GM21423 (cell line): Measurements from ENCODE around the gene CA6.
"Not testable (repeated sequence)": the region's sequence is repeated elsewhere in the genome, so short reads cannot be mapped to it uniquely, and the experiment has no call there.

Experiments used
- ATAC-seq: cut with Tn5 transposase; IDR thresholded peaks from one replicate; pipeline ENCODE4 v1.9.1; 2021; ENCODE audit warnings: mild to moderate bottlenecking, moderate library complexity; ENCODE audit not compliant: unreplicated experiment

The CA6 gene

DNA sequence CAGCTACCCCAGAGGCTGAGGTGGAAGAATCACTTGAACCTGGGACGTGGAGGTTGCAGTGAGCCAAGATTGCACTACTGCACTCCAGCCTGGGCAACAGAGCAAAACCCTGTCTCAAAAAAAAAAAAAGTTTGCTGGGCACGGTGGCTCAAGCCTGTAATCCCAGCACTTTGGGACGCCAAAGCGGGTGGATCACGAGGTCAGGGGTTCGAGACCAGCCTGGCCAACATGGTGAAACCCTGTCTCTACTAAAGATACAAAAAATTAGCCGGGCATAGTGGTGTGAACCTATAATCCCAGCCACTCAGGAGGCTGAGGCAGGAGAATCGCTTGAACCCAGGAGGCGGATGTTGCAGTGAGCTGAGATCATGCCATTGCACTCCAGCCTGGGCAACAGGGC lies 23.2 kb downstream of the CA6 start:
- not testable (repeated sequence) for ATAC-seq

DNA sequence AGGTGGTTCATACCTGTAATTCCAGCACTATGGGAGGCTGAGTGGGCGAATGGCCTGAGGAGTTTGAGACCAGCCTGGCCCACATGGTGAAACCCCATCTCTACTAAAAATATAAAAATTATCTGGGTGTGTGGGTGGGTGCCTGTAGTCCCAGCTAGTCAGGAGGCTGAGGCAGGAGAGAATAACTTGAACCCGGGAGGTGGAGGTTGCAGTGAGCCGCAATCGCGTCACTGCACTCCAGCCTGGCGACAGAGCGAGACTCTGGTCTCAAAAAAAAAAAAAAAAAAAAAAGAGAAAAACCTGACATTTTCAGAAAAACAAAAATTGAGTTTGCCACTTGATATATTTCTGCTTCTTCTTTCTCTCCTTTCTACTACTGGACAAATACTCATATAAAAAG lies 24.3 kb downstream of the CA6 start:
- ATAC-seq: no peak

DNA sequence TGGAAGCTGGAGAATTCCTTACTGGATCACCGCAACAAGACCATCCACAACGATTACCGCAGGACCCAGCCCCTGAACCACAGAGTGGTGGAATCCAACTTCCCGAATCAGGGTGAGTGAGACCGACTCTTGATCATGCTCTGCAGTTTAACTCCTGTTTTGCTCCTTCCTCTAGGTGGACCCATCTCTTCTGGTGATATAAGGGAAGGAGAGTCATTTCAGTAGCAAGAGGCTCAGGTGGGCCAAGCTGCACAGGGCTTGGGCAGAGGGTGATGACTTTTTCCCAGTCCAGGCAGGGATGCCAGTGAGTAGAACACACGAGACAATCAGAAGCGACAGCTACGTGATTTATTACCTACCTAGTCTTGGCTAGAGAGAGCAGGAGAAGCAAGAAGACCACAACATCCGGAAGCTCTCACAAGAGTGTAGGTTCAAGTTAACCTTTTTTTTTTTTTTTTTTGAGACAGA lies 25.2 kb downstream of the CA6 start:
- ATAC-seq: peak; percentile 65

DNA sequence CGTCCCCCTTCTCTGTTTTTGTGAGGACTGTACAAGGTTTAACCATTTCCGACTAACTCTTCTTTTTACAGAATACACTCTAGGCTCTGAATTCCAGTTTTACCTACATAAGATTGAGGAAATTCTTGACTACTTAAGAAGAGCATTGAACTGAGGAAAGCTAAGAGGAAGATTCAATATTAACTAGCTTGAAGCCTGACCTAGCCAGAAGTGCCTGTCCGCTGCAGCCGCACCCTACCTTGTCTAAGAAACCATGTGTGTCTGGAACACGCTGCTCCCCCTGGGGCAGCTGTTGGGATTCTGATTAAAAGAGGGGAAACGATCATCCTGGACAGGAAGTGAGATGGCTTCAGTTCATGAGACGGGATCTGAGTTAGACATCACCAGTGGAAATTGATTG lies 28.9 kb downstream of the CA6 start:
- ATAC-seq: no peak

DNA sequence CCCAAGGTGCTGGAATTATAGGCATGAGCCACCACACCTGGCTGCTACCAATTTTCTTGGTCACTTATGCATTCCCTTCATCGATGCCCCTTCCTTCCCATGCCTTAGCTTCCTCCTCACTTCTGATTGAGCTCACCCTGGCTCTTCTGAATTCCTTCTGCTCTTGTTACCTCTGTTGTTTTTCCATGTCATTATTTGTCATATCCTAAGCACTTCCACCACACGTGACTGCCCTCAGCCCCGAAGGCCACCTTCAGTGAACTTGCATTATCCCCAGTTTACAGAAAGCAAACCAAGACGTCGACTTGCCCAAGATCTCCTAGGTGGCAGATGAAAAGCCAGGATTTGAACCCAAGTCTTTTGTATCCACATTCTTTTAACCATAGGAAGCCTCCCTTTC lies 30.7 kb downstream of the CA6 start:
- no peak for ATAC-seq

DNA sequence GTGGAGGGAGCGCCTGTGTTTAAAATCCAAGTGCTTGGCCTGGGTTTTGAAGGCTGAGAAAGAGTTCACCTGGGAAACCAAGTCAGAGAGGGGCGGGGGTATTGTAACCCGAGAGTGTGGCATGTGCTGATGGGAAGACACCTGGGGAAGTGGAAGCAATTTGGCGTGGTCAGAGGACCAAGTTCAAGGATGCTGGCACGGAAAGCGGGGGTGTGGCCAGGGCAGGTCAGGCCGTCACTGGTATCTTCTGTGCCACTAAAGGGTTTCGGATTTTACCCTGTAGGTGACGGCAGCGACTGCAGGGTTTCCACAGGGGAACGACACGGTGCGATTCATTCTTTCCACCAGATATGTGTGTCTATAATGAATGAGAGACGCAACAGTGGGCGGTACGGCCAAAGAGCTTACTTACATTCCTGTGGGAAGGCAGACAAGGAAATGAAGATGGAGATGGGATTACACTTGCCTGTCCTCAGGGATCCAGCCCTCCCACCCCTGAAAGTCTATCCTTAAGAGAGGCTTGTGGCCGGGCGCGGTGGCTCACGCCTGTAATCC lies 31.3 kb downstream of the CA6 start:
- no peak for ATAC-seq

DNA sequence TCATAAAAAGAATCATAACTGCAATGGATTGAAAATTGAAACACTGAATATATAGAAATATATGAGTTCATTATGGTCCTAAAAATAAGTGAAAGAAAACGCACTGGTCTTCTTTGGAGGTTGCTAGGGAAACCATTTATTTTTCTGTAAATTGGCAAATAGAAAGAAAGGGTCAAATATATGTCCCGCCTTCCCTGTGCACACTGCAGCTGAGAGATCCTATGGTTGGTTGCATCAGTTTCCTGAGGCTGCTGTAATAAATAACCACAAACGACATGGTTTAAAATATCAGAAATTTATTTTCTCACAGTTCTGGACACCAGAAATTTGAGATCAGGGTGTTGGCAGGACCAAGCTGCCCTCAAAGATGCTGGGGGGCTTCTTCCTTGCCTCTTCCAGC lies 35.0 kb downstream of the CA6 start:
- no peak for ATAC-seq

DNA sequence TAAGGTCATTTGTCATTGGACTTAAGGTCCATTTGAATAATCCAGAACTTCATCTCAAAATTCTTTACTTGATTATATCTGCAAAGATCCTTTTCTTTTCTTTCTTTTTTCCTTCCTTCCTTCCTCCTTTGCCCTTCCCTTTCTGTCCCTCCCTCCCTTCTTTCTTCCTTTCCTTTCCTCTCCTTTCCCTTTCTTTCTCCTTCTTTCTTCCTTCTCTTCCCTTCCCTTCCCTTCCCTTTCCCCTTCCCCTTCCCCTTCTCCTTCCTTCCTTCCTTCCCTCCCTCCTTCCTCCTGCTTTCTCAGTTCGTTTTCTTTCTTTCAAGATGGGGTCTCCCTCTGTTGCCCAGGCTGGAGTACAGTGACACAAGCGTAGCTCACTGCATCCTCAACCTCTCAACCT lies 35.5 kb downstream of the CA6 start:
- ATAC-seq: no peak

DNA sequence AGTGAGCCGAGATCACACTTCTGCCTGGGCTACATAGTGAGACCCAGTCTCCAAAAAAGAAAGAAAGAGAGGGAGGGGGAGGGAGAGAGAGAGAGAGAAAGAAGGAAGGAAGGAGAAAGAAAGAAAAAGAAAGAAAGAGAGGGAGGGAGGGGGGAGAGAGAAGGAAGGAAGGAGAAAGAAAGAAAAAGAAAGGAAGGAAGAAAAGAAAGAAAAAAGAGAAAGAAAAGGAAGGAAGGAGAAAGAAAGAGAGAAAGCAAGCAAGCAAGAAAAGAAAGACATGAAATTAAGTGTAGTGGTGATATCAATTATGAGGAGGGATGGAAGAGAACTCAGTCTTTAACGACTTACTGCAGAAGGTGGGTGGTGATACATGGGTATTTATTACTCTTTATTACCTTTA lies 38.5 kb downstream of the CA6 start:
- ATAC-seq: no peak

DNA sequence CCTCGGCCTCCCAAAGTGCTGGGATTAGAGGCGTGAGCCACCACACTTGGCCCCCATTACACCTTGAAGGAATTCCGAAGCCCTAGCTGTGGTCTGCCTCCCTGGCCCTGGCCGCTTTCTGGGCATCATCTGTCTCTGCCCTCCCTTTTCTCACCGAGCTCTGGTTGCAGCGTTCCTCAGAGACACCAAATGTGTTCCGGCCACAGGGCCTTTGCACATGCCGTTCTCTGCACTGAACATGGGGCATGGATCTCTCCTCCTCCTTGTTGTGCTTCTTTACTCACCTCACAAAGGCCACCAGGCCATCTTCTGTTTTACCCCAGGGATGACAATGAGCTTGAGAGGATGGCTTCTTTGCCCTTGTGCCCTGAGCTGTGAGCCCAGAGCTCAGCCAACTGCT lies 39.3 kb downstream of the CA6 start:
- no peak for ATAC-seq

DNA sequence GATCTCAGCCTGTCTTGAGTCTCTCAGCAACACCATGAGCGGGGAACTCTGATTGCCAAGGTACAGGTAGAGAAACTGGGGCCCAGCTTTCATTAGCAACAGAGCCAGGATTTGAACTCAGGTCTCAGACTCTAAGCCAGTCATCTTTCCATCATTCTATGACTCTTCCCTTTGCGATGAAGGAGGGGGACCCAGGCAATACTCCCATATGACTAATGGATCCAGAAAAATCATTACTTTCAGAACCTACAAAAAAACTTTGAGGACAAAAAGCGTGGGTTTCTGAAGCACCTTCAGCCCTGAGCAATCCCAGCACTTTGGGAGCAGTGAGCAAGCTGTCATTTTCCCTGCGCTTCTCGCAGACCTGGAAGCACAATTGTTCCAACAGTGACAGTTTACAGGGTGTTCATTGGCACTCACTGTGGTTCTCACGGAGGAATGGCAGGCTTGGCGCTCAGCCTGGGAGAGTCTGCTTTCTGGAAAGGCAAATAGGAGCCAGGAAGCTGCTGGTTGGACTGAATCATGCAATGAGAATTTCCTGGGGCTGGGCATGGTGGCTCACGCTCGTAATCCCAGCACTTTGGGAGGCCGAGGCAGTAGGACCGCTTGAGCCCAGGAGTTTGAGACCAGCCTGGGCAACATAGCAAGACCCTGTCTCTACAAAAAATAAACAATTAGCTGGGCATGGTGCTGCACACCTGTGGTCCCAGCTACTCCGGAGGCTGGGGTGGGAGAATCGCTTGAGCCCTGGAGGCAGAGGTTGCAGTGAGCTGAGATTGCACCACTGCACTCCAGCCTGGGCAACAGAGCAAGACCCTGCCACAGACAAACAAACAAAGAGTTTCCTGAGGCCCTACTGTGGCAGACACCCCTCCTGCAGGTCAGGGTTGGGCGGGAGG lies 40.5 kb downstream of the CA6 start:
- no peak for ATAC-seq

DNA sequence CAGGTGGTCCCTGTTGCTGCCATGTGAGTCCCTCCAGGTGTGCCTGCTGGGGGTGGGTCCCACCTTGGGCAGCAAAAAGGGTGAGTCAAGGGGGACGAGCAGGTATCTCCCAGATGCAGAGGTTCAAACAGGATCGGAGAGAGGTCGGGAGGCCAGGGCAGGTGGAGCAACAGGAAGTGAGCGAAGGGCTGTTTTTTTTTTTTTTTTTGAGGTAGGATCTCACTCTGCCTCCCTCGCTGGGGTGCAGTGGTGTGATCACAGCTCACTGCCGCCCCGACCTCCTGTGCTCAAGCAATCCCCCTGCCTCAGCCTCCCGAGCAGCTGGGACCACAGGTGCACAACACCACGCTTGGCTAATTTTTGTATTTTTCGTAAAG lies 41.1 kb downstream of the CA6 start:
- ATAC-seq: no peak

DNA sequence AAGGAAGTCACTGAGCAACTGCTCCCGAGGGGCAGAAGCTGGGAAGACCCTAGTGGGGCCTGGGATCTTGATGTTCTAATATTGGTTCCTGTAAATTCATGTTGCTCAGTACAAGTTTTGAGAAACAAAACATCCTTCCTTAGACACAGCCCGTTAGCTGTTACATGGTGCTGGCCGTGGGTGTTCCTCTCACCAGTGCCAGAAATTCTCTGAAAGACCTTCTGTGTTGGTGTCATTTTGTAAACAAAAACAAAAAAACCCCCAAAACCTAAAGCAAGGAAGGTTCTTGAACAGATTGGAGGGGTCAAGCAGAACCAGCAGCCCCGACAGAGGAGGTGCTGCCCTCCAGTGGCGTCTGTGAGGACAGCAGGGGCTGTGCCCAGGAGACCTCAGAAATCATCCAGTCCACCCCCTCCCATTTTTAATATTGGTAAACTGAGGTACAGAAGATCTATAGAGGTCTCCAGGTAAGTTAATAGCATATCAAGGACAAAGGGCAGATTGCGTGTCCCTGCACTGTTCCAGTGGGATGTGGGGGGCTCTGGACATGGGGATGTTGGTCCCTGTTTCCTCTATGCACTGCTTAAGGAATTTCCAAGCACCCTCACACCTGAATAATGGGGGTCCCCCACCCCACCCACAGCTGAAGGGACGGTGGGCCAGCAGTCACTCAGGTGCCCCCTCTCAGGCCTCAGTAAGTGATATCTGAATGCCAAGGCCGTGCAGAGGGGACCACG lies 42.4 kb downstream of the CA6 start:
- ATAC-seq: no peak

DNA sequence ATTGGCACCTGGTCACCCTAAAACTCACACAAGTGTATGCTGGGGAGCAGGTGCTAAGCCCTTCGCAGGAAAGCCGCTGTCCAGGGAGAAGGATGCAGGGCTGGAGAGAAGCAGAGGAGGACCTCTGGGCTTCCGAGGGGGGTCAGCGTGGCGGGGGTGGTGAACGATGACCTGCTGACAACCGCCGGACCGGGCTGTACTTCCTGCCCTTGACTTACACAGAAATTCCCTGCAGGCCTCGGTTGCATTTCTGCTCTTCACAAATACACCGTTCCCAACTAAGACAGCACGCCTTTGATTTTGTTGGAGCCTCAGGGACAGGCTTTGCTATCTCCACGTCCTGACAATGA lies 42.9 kb downstream of the CA6 start:
- no peak for ATAC-seq

DNA sequence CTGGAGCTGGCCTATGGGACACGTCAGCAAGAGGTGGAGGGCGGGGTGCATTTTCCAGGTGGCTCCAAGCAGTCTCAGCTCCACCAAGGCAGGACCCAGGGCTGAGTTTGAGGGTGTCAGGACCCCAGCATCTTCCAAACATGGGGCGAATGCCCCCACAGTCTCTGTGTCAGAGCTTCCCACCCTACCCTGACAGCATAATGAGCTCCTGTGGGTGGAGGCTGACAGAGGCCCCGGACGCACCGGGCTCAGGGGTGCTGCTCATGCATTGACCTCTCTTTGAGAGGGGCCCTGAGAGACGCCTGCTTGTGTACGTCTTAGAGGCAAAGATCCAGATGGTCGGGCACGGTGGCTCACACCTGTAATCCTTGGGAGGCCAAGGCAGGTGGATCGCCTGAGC lies 43.4 kb downstream of the CA6 start:
- no peak for ATAC-seq

DNA sequence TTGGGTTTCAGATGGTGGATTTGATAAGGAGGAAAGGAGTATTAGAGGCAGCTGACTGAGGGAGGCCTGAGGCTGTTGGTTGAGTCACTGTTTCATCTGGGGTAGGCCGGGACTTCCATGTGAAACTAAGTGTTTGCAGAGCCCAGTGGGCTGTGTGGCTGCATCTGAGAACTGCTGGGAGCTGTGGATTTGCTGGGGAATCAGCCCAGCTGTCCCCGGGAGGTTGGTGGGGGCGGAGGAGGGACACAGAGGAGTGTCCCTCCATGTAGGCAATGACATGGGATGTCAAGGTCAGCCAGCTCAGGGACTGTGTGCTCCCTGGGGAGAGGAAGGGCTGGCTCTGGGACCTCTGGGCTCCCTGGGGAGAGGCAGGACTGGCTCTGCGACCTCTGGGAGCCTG lies 44.2 kb downstream of the CA6 start:
- no peak for ATAC-seq

DNA sequence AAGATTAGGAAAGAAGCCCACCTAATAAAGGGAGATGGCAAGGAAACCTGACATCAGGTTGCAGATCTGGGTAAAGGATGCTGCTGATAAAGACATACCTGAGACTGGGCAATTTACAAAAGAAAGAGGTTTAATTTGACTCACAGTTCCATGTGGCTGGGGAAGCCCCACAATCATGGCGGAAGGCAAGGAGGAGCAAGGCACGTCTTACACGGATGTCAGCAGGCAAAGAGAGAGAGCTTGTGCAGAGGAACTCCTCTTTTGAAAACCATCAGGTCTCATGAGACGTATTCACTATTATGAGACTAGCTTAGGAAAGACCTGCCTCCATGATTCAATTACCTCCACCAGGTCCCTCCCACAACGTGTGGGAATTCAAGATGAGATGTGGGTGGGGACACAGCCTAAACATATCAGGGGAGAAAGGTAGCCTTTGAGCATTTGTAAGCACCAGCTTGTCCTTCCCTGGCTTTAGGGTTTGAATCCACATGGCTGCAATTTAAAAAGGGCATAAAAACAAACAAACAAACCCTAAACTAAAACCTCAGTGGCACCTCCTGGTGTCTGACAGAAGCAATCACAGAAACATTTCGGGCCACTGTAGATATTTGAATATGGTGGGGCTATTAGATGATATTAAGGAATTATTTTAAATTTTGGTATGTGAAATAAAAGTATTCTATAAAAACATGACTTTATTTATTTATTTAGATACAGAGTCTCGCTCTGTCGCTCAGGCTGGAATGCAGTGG lies 47.4 kb downstream of the CA6 start:
- no peak for ATAC-seq

DNA sequence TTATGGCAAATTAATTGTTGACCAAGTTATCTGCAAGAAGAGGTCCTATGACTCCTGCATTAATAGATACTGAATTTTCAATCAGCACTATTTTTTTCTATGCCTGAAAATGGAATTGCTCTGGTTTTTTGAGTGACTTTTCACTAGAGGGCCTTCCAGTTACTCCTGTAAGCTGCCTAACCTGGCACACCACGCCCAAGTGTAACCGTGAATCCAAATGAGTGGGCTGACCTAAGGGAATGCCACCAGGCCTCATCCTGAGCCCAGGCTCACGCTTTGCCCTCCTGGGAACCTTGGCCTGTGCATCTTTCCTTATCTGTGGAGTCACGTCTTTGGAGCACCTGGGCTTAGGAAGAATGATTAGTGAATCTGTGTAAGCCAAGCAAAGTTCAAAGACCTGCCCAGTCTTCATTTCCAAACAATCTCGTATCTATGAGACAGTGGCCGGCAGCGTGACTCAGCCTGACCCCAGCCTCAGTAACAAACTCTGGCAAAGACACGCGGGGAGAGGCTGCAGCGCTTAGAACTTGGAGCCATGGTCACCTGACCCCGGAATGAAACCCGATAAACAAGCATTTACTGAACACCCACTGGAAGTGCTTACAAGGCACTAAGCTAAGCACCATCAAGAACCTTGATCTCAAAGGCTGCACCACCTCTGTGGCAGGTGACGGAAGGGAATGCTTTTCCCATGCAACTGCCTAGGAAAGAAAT lies 48.5 kb downstream of the CA6 start:
- not testable (repeated sequence) for ATAC-seq

DNA sequence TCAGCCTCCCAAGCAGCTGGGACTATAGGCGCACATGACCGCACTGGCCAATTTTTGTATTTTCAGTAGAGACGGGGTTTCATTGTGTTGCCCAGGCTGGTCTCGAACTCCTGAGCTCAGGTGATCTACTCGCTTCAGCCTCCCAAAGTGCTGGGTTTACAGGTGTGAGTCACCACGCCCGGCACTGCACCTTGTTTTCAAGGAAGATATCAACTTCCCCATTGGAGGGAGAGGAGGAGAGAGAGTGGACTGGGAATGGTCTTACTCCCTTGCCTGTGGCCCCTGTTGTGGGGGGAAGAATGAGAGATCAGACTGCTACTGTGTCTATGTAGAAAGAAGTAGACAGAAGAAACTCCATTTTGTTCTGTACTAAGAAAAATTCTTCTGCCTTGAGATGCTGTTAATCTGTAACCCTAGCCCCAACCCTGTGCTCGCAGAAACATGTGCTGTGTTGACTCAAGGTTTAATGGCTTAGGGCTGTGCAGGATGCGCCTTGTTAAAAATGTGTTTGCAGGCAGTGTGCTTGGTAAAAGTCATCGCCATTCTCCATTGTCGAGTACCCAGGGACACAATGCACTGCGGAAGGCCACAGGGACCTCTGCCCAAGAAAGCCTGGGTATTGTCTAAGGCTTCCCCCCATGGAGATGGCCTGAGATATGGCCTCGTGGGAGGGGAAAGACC lies 56.0 kb downstream of the CA6 start:
- not testable (repeated sequence) for ATAC-seq

DNA sequence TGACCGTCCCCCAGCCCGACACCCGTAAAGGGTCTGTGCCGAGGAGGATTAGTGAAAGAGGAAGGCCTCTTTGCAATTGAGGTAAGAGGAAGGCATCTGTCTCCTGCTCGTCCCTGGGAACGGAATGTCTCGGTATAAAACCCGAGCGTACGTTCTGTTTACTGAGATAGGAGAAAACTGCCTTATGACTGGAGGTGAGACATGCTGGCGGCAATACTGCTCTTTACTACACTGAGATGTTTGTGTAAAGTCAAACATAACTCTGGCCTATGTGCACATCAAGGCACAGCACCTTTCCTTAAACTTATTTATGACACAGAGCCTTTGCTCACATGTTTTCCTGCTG lies 56.5 kb downstream of the CA6 start:
- not testable (repeated sequence) for ATAC-seq
